HG02943 (cell line): ENCODE data around the gene OXTR.
A peak's percentile ranks its signal among the peaks of the same experiment; 100 is the strongest.

Source experiments
- ATAC-seq: cut with Tn5 transposase; IDR thresholded peaks from one replicate; pipeline ENCODE4 v1.9.1; 2021; ENCODE audit warnings: mild to moderate bottlenecking, low read depth, moderate library complexity; ENCODE audit not compliant: unreplicated experiment

Gene OXTR

DNA sequence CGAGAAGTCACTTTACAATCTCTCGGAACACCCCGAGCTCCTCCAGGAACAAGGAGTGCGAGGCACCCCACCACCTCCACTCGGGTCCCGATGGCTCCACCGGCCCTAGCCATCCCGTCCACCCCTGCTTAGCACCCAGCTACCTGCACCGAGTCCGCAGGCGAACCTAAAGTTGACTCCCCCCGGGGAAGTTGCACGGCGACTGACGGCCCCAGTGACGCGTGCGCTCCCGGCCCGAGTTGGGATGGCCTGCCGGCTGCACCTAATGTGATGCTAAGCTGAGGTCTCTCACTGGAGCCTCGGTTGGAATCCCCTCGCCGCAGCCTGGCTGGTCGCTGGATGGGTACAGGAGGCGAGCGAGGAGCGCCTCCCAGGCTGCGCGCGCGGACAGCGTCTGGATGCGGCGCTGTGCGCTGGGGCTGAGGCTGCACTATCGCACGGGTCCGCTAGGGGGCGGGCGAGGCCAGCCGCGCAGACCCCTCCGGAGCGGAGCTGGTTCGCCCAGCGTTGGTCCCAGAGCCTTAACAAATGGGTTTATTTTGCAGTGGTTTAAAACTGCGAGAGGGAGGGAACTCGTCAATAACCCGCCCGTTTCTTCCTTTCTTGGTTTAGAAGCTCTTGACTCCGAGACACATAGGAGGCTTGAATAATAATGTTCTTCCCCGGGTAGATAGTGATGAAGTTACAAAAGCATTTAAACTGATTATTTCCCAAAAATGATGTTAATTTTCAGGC, at the start of gene OXTR:
OXTR (minus strand) TSS at position 526 of the 735 bp plus-strand sequence. CDS start 1,426 bp downstream, outside the sequence.
- peak; percentile 69 for ATAC-seq

DNA sequence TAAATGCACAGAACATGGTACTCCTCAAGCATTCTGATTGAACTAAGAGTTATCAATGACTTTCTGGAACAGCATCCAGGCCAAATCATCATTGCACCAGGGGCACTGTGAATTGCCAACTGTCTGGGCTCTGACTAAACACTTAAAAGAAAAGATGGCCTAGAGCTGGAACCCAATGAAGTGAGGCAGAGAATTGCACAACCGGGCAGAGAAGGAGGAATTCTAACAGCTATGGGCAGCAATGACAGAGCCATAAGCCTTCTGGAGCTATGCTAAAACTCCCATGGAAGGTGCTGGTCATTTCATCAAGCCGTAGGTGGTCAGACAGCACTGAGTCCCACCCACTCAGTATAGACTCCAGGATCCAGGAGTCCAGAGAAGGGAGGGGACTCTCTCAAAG, 48.1 kb upstream of the OXTR start:
- ATAC-seq, result no peak

DNA sequence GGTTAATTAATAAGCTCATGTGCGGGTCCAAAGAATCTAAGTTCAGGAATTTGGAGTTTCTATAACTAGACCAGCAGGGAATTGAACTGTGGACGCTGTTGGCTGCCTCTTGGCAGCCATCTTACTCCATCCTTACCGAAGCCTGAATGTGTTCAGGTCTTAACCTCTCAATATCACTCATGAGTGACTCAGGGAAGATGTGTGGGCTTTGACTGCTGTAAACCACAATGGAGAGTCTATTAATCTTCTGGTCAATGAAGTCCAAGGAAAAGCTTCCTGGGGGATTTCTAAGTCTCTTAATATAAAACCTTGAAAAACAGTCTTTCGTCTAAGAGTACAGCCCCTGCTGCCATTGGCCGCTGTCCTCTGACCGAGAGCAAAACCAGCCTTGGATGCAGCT, 46.7 kb upstream of the OXTR start:
- no peak for ATAC-seq

DNA sequence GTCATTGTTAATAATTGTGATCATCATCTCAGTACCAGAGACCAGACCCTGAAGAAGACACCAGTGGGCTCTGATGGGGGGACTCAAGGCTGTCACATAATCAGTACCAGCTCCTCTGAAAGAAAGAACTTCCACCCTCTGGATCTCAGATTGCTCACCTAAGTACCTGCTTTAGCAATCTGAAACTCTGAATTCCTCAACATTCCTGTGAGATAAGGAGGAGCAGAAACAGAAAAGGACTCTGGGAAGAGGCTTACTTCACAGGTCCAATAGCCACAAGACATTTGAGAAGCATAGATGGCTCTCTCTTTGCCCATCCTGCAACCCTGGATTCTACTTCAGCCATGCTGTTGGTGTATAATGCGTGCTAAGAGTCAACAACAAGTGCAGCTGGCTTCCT, 44.0 kb upstream of the OXTR start:
- ATAC-seq, result no peak

DNA sequence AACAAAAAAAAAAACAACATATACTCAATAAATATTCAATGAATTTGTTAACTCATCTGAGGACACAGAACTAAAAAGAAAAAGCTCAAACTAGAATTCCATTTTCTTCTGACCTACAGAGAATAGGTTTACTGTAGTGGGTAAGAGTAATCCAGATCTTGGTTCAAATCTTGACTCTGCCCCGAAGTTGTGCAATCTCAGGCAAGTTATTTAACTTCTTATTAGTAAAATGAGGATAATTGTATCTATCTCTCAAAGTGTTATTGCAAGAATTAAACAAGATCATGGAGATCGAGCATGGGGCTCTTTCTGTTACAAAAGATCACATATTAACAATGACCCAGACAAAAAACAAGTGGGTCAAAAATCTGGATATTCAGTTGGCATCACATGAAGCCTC, 41.1 kb upstream of the OXTR start:
- ATAC-seq, result no peak

DNA sequence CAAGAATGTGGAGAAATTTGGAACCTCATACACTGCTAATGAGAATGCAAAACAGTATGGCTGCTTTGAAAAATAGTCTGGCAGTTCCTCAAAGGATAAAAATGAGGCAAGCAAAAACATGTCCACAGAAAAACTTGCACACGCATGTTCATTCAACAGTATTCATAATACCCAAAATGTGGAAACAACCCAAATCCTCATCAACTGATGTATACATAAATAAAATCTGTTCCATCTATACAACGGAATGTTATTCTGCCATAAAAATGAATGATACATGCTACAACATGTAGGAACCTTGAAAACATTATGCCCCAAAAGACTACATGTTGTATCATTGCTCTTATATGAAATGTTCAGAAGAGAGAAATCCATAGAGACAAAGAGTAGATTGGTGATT, 36.4 kb upstream of the OXTR start:
- ATAC-seq, result no peak

DNA sequence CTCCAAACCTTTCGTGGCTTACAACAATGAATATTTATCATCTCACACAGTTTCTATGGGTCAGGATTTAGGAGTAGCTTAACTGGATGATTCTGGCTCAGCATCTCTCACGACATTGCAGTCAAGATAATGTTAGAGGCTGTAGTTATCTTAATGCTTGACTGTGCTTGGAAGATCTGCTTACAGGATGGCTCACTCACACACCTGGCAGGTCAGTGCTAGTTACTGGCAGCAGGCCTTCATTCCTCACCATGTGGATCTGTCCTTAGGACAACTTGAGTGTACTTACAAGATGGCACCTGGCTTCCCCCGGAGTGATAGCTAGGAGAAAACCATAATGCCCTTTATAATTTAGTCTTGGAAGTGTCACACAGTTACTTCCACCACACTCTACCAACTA, 32.8 kb upstream of the OXTR start:
- no peak for ATAC-seq

DNA sequence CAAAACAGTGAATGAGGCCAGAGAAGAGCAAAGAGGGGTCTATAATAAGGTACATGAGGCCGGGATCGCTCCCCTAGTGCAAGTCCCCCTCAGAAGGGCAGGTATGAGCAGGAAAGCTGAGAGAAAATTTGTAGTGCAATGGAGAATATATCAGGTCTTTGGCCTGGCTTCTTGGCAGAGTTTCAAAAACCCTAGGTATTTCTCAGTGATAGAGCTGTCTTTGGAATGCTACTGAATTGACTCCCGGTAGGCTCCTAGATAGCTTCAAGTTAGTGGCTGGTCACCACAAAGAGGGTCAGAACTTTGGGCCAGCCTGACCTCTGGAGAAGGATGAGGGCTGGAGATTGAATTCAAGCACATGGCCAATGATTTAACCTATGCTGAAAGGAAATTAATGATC, 30.6 kb upstream of the OXTR start:
- no peak for ATAC-seq

DNA sequence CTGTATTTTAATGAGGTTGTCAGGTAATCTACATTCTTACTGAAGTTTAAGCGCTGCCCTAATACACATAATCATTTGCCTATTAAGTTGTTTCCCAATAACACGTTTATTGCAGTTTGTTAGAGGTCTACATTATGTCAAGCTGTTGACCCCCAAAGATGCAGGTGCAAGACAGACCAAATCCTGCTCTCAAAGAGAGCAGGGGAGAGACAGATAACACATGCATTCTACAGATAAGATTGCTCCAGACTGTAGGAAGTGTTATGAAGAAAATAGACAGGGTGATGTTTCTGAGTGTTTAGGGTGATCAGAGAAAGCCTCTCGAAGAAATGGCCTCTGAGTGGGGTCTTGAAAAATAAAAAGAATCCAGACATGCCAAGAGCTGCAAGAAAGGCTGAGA, 24.8 kb upstream of the OXTR start:
- no peak for ATAC-seq

DNA sequence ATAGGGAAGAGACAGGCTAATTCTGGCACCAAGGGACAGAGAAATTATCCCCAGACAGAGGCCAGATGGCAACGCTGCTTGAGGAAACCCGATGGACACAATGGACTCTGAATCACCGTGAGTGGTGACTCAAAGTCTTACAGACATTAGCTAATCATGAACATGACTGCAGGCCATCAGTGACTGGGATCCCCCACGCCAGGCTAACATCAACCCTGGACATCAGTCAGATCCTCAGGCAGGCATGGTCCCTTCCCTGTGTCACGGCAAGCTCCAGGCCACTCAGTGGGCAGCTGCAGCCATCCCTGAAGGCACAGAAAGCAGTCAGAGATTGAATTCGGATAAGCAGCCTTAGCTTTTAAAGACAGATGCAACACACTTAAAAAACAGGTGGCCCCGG, 23.8 kb upstream of the OXTR start:
- ATAC-seq, result no peak

DNA sequence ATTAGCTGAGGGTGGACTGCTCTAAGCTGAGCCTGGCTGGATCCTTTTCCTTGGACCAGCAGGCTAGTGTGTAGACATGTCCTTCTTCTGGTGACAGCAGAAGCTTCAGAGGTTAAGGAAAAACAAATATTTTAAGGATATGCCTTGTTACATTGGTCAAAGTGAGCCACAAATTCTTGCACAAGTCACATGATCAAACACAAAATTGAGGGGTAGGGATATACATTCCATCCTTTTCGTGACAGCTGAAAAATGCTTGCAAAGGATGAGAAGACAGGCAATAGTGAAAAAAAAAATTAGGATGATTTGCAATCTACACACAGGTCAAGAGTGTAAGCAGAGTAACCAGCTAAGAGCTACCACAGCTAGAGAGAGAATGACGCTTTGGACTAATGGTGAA, 21.1 kb upstream of the OXTR start:
- ATAC-seq, result no peak

DNA sequence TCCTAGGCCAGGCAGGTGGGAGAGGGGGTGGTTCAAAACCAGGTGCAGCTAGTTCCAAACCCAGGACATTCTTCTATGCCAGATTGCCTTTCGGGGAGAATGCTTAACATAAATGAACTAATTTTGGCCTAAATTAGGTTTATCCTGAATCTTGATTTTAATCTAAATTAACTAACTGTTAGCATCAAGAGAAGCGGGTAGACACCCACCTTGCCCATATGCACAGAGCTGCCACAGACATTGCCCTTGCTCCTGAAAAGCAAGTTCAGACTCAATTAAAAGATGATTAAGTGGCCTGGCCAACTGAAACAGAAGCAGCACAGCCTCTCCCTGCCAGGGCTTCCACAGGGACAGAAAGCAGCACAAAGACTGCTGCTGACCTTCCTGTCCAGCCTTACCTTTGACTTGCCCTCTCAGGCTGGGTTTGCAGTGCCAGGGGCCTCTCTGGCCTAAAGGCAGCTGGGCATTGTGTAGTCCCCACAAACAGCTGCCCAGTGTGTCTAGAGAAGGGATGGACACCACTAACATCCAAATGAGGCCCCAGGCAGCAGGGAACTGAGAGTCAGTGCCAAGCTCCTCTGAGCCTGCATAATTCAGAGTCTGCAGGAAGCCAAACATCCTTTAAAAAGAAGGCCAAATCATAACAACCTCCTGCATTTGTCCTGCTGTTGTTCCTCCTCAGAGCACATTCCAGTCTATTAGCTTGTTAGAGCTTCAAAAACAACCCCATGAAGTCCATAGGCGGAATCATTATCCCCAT, 15.4 kb upstream of the OXTR start:
- ATAC-seq, result no peak

DNA sequence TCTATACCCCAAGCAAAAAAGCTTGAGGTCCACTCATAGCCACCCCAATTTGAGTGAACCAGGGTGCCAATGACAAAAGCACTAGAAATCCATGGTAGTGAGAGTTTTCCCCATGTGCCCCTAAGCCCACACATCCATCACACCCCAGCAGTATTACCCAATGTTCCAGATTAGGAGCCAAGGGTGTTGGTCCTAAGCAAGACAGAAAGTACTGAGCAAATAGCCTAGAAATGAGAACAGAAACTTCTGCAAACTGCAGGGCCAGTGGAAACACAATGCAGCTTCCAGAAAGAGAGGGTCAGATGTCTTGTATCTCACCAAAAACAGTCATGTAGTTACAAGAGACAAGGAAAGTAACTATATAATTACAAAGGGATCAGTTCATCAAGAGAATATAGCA, 10.9 kb upstream of the OXTR start:
- no peak for ATAC-seq

DNA sequence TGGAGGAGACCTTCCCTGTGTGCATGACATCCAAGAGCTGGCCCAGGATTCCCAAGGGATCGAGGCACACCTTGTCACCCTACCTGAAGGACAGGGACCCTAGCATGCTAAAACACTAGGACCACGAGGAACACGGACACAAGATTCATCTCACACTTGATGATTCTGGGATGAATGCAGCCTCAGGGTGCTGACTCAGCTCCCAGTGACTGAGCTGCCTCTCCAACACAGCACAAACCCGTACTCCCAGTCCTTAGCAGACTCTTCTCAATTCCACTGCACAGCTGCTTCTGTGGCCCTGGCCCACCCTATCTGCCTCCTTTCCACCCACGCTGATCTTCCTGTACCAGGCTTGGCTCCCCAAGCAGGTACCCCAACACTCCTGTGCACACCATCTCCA, 9.1 kb upstream of the OXTR start:
- no peak for ATAC-seq

DNA sequence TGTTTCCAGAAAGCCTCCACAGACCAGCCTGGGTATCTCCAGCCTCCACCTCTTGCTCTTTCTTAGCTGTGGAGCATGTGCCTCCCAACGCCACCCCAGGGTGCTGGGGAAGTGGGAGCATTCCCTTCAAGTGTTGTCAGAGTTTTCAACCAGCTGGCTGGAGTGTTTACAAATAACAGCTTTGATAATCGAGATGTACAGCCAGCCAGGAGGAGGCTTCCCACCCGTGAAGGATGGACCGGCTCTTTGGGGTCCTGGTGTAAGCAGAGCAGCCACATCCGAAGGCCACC, 8.5 kb upstream of the OXTR start:
- ATAC-seq, result no peak

DNA sequence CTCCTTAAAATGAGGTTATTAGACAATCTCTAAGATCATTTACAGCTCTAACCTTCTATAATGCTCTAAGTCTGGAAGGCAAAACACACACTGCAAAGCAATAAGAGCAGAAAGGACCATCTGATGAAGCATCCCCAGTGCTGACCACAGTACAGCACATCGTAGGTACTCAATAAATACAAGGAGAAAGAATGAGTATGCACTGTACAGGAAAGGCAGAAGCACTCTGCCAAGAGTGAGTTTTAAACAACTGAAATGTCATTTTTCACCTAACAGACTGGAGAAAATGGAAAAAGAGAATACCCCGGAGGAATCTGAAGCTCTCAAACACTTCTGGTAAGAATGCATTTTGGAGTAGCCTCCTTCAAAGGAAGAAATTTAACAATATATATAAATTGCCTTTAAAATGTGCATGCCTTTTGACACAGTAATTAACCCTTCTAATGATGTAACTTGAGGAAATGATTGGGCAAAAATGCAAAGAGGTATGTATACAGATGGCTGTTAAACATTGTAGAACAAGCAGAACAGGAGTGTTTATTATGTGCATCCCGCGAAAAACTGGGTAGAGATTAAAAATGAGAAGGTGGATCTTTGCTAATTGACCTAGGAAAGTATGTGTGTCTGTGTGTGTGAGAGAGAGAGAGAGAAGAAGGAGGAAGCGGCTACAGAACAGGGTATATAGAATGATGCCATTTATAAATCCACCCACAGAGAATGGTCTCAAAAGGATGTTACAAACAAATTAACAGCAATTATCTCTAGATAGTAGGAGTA, 8.0 kb upstream of the OXTR start:
- no peak for ATAC-seq

DNA sequence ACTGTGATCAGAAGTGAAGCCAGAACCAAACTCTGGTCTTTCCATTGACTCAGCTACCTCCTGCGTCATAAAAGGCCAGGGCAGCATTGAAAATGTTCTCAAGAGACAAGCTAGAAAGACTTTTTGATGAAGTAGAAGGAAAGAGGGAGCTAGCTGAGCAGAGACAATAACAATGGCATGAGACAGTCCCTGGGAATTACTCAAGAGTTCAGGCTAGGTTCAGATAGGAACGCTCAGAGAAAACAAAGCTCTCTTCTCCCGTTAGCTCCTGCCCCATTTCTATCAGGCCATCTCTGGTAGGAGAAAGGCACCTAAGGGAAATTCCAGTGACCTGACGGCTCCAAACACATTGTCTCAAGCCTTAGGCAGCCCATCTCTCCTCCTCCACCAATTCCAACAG, 7.0 kb upstream of the OXTR start:
- ATAC-seq, result no peak

DNA sequence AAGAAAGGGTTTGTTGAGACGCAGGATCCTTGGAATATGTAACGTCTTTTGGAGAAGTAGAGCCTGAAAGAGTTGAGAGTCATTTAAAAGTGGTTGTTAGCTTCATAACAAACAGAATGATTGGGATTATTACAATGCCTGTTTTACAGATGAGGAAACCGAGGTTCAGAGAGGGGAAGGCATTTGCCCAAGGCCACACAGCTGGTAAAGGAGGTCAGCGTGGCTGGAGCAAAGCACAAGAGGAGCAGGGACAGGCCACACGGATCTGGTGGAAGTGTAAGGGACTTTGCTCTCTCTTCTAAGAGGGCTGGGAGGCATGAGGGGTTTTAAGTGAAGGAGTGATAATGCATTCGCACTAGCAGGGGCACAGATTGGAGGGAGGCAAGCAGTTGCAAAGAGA, 6.2 kb upstream of the OXTR start:
- ATAC-seq, result no peak

DNA sequence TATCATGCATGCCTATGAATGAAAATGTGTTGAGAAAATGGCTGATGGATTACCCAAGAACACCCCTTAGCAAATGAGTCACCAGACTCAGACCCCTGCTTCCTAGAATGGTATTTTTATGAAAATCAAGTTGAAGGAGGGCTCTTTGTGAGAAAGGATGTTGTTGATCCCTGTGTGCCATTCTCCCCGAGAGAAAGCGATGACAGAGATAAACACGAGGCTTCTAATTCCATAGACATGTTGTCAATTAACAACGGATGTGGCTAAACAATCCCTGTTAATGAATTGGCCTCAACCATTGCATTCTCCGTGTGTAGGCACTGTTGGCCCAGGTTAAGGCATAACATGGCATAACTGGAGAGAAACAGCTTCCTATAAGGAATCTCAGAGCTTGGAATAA, 5.8 kb upstream of the OXTR start:
- no peak for ATAC-seq

DNA sequence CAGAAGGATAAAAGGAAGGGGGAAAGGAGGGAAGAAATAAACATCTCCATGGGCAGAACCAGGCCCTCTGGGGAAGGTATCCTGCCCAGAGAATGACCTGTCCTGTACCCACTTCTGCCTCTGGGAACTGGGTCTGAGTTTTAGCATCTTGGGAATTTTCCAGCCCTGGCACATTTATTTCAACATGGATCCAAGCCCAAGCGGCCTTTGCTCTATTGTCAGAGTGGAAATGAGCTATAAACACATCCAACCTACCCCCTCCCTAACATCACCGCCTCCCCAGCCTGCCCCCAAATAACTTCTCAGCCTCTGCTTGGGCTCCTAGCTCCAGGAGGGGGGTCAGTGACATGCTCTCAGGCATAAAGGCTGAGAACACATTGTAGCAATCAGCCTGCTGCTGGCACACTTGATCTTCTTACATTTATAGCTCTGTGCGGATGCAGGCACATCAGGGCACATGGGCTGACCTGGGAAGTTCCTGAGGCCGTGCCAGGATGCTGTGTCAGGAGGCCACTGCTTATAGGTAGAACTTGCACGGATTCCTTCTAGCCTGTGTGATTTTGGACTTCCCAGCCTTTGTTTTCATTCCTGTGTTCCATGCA, 4.6 kb upstream of the OXTR start:
- no peak for ATAC-seq

DNA sequence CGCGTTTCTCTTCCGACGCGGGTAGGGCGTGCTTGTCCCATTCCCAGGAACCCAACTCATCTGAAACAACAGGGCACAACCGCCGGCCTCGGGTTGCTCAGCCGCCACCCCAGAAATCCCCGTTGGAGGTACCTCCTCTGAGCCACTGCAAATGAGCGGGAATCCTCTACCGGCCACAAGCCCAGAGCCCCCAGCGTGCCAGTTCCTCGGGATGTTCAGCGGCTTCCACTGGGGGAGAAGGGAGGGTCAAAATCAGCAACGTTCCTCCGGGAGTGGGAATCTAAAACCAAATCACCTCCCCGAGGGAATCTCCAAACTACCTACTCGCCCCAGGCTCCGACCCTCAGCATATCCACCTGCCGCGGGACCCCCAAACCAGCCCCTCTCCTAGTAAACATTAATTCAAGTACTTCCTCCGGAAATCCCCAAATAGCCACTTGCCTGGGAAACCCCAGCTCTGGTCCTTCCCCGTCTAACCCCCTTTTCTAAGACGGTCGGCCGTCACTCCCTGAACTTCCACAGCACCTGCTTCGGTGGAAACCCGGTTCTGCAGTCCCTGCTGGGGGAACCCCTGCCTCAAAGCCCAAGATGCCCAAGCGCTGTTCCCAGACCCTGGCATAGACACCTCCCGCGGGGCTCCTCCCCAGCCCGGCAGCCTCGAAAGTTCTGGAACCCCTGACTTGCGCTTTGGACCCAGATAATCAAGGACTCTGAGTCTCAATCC, 887 bp downstream of the OXTR start:
- ATAC-seq, result peak; percentile 22
